GM18867 (cell line): Measurements from ENCODE around the gene NTM.

Experiments used
- ATAC-seq: cut with Tn5 transposase; IDR thresholded peaks from one replicate; pipeline ENCODE4 v1.9.1; 2021; ENCODE audit warnings: mild to moderate bottlenecking, moderate library complexity; ENCODE audit not compliant: unreplicated experiment

Gene NTM

GRCh38 chr11:131928992-131929391 is 558.6 kb downstream of the NTM start:
- no peak for ATAC-seq

GRCh38 chr11:131932584-131933325 is 562.3 kb downstream of the NTM start:
- no peak for ATAC-seq

GRCh38 chr11:131934006-131934405 is 563.6 kb downstream of the NTM start:
- ATAC-seq: no peak

- peak; percentile 71 for ATAC-seq
Measured at GRCh38 chr11:131938351-131938751, 567.9 kb downstream of the NTM start.

GRCh38 chr11:131940126-131940525 is 569.7 kb downstream of the NTM start:
- no peak for ATAC-seq

DNA sequence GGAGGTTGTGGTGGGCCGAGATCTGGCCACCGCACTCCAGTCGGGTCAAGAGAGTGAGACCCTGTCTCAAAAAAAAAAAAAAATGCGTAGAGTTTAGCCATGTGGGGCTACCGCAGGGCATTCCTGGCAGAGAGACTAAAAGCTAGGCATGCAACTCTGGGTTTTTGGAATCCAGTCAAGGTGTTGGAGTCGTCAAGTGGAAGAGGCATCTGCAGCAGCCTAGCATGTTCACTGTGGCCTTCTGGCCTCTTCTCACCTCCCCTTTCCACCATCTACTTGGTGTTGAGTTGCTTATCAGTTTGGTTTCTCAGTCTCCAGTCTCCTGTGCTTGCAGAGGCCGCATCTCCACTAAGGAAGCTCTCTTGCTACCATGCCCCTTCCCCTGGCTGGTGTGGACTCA is 572.5 kb downstream of the NTM start:
- ATAC-seq: no peak

- ATAC-seq: no peak
Measured at GRCh38 chr11:131943295-131943694, 572.9 kb downstream of the NTM start.

DNA sequence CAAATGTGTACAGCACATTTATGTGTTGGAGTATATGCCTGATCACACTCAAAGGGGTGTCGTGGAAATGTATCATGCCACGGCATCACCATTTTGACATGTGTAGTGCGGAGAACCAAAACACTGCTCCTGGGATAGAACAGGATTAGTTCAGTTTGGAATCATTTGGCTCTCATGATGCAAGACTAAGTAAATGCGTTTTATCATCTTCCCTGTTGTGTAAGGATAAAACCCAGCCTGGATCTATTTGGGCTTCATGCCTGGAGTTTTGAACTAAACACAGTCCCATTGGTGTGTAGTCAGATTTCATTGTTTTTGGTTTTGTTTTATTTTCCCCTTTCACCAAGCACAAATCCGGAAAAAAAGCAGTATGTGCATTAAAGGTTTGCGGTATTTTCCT is 574.3 kb downstream of the NTM start:
- no peak for ATAC-seq

GRCh38 chr11:131945706-131946105 is 575.3 kb downstream of the NTM start:
- ATAC-seq: no peak

- no peak for ATAC-seq
Measured at GRCh38 chr11:131947511-131947910, 577.1 kb downstream of the NTM start.

- ATAC-seq: no peak
Measured at GRCh38 chr11:131951121-131951520, 580.7 kb downstream of the NTM start.

GRCh38 chr11:131954146-131954545 is 583.7 kb downstream of the NTM start:
- no peak for ATAC-seq

- ATAC-seq: no peak
Measured at GRCh38 chr11:131955904-131956303, 585.5 kb downstream of the NTM start.

GRCh38 chr11:131957201-131957600 is 586.8 kb downstream of the NTM start:
- no peak for ATAC-seq

DNA sequence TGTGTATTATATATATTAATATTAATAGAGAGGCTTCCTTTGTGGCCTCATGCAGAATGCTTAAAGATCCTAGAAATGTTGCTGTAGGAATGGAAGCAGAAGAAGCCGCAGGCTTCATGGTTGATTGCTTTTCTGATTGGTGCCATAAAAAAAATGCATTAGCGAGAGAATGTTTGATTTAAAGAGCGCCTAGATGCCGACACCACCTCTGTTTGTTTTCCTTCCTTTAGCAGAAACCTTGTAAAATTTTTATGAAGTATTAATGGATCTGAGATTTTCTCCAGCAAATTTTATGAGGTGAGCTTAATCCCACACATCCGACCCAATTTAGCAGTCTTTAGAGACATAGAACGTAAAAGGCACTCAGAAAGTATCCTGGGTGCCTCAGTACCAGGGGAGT is 587.5 kb downstream of the NTM start:
- no peak for ATAC-seq

DNA sequence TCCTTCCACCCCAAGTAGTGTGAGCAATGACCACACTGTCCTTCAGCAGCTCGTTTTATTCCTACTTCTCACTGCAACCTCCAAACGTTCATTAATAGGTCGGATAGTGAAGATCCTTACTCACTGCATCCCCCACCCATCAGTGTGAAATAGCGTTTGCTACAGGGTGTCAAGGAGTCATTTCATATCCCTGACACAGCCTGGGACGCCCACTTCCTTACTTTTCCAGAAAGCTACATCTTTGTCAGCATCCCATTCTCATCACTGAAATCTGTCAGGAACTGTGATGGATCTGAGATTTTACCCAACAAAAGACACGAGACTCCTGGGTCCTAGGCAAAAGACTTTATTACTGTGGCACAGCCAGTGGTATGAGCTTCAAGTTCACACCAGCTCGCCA is 592.4 kb downstream of the NTM start:
- no peak for ATAC-seq

DNA sequence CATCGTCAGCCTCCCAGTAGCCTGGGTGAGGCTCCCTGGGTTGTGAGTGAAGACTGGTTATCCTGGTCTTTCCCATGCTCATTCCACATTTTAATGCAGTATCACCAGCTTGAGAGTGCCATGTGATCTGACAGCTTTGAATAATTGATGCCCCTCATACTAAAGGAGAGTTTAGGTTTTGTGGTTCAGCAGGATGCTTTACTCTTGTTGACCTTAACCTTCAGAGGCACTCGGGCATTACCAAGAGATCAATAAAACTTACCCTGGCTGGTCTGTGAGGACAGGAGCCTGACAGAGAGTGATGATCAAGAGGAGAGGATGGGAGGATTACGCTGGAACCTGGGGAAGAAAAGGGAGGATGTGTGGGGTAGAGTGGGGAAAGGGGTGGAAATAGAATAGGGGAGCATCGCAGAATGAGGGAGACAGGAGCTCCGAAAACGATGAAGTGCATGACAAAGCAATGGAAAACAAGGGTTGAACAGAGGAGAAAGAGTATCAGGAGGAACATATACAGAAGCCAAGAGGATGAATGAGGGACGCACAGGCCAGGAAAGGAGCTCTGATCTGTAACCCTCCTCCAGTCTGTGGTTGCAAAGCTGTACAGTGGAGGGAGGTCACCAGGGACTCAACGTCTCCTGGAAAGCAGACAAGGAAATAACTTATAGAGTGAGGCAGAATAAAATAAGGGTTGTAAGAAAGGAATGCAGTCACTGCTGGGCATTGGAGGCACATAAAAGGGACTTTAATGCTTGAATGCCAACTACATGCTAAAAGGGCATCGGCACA is 594.5 kb downstream of the NTM start:
- ATAC-seq: no peak

DNA sequence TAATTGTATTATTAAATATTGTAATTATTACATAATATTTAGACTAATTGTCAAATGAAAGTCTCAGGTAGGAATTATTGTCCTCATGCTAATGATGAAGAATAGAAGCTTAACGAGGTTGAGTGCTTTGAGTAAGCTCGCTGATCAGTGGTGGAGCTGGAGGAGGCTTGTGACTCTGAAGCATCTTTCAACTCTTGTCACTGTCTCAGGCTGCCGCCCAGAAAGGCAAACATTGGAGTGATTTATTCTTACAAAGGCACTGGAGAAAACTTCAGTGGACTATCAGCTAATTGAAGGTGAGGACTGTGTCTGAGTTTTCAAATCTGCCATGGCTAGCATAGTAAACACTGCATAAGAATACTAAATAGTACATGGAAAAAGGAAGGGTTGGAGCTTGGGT is 595.1 kb downstream of the NTM start:
- ATAC-seq: no peak

DNA sequence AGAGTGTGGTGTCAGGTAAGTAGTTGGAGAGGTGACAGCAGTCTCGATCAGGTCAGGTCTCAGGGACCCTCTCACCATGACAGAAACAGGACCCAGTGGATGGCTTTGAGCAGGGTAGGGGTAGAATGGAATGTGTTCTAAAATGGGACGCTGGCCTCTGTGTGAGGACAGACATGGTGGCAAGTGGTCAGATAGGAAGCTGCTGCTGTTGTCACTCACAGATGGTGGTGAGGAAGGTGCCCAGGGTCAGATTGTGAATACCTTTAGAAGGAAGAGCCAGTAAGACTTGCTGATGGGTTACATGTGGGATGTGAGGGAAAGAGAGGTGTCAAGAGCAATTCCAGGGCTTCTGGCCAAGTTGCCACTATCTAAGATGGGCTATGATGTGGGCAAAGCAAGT is 596.3 kb downstream of the NTM start:
- ATAC-seq: no peak

DNA sequence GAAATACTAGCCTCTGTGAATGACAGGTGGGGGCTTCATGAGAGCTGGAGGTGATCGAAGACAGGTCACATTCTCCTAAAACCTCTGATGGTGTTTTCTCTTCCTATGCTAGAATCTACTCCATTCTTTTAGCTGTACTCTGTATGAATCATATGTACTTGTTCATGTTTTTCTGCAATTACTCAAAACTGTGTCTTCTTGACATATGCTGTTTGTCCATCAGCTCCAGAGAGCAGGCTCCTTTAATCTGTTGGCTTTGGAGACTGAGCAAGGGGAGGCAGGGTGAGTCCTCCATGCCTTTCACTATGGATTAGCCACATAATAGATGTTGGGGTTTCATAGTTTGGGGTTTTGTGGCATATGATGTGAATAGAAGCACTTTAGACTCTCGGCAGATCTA is 598.8 kb downstream of the NTM start:
- ATAC-seq: no peak

DNA sequence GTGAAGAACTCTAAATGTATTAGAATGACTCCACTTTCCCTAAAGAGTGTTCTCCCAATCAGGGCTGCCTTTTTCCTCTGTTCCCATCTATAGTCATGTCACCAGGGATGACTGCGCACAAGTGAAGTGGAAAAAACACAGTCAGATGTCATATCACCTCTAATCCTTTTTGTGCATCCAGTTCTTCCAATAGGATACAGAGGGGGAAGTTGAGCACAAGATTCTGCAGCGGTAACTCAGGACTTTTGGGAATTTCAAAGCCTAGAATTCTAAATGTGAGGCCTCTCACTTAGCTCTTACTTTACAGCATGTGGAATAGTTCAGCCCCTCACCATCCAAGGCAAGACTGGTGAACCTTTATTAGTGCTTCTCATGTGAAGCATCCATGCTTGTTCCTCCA is 602.6 kb downstream of the NTM start:
- ATAC-seq: no peak

- ATAC-seq: no peak
Measured at GRCh38 chr11:131975619-131976018, 605.2 kb downstream of the NTM start.
